HEK293 (cell line): ENCODE data around the gene FSIP1.

Experiments
- CTCF ChIA-PET: fragments of 350-600 bp; formaldehyde crosslinking; extraction: SDS; loops from one replicate; lab custom pipeline; 2021; ENCODE audit warnings: antibody characterized with exemption; lab: Yijun Ruan, JAX
- POLR2A ChIA-PET: fragments of 300-600 bp; formaldehyde crosslinking; extraction: SDS; loops from one replicate; lab custom pipeline; 2020; ENCODE audit warnings: antibody characterized with exemption, inconsistent platforms; lab: Yijun Ruan, JAX
- H3K27ac ChIP-seq: fragments of 200-500 bp; sonication (Bioruptor generic); 2 replicates; pipeline ENCODE4 v1.5.1; 2014; ENCODE audit warnings: low read depth, low read length, control low read depth, inconsistent platforms; ENCODE audit errors: extremely low read depth
- H3K36me3 ChIP-seq, 2 experiments: fragments of 200-500 bp in 1 of 2; sonication (Bioruptor generic) in 1 of 2; 1 replicate in 1 of 2; 2 replicates in 1 of 2; pipeline ENCODE4 v1.5.1; 2014 to 2017; ENCODE audit warnings: inconsistent platforms in 2 of 2, low read length in 2 of 2; ENCODE audit not compliant: control insufficient read depth in 2 of 2, insufficient read depth in 1 of 2
- H3K4me1 ChIP-seq: fragments of 200-500 bp; sonication (Bioruptor generic); 2 replicates; pipeline ENCODE4 v1.5.1; 2014; ENCODE audit warnings: mild to moderate bottlenecking, low read length, inconsistent platforms; ENCODE audit not compliant: control insufficient read depth, insufficient read depth
- H3K4me3 ChIP-seq: 2 replicates; pipeline ENCODE4 v1.5.1; 2011; ENCODE audit warnings: low read depth, mild to moderate bottlenecking, control low read depth, low read length, moderate library complexity
- H3K9me3 ChIP-seq: fragments of 200-500 bp; sonication (Bioruptor generic); 2 replicates; pipeline ENCODE4 v1.5.1; 2014; ENCODE audit warnings: low read depth, low read length, inconsistent platforms; ENCODE audit not compliant: control insufficient read depth, insufficient read depth
- BCL11B ChIP-seq: fragments of 450-650 bp; formaldehyde crosslinking; IDR thresholded peaks from 2 replicates; pipeline ENCODE4 v1.5.1; 2016; ENCODE audit warnings: low read depth, missing biosample characterization, missing genetic modification characterization
- FEZF1 ChIP-seq: fragments of 450-650 bp; formaldehyde crosslinking; IDR thresholded peaks from 2 replicates; pipeline ENCODE4 v1.5.1; 2016; ENCODE audit warnings: missing biosample characterization, missing genetic modification characterization
- MZF1 ChIP-seq: fragments of 450-650 bp; formaldehyde crosslinking; IDR thresholded peaks from 2 replicates; pipeline ENCODE4 v1.5.1; 2017; ENCODE audit warnings: missing biosample characterization, missing genetic modification characterization, borderline replicate concordance
- SP3 ChIP-seq: fragments of 450-650 bp; formaldehyde crosslinking; IDR thresholded peaks from 2 replicates; pipeline ENCODE4 v1.5.1; 2016; ENCODE audit warnings: missing biosample characterization, missing genetic modification characterization
- ZBTB48 ChIP-seq: fragments of 450-650 bp; formaldehyde crosslinking; IDR thresholded peaks from 2 replicates; pipeline ENCODE4 v1.5.1; 2016; ENCODE audit warnings: missing biosample characterization, missing genetic modification characterization
- ZFP41 ChIP-seq: fragments of 450-650 bp; formaldehyde crosslinking; IDR thresholded peaks from 2 replicates; pipeline ENCODE4 v1.5.1; 2016; ENCODE audit warnings: missing biosample characterization, missing genetic modification characterization, borderline replicate concordance
- ZNF140 ChIP-seq: fragments of 450-650 bp; formaldehyde crosslinking; IDR thresholded peaks from 2 replicates; pipeline ENCODE4 v1.5.1; 2016; ENCODE audit warnings: missing biosample characterization, missing genetic modification characterization
- ZNF16 ChIP-seq: fragments of 450-650 bp; formaldehyde crosslinking; IDR thresholded peaks from 2 replicates; pipeline ENCODE4 v1.5.1; 2016; ENCODE audit warnings: low read depth, missing biosample characterization, missing genetic modification characterization
- ZNF24 ChIP-seq: fragments of 450-650 bp; formaldehyde crosslinking; IDR thresholded peaks from 2 replicates; pipeline ENCODE4 v1.5.1; 2016; ENCODE audit warnings: missing biosample characterization, missing genetic modification characterization
- ZNF341 ChIP-seq: fragments of 450-650 bp; formaldehyde crosslinking; IDR thresholded peaks from 2 replicates; pipeline ENCODE4; 2016; ENCODE audit warnings: low read depth, missing biosample characterization, missing genetic modification characterization
- ZNF391 ChIP-seq: fragments of 450-650 bp; formaldehyde crosslinking; IDR thresholded peaks from 2 replicates; pipeline ENCODE4 v1.5.1; 2016; ENCODE audit warnings: low read depth, missing biosample characterization, missing genetic modification characterization, borderline replicate concordance
- ZNF600 ChIP-seq: fragments of 450-650 bp; formaldehyde crosslinking; IDR thresholded peaks from 2 replicates; pipeline ENCODE4 v1.5.1; 2016; ENCODE audit warnings: missing biosample characterization, missing genetic modification characterization
- ZNF610 ChIP-seq: fragments of 450-650 bp; formaldehyde crosslinking; IDR thresholded peaks from 2 replicates; pipeline ENCODE4 v1.5.1; 2016; ENCODE audit warnings: missing biosample characterization, missing genetic modification characterization, borderline replicate concordance
- ZNF621 ChIP-seq: fragments of 450-650 bp; formaldehyde crosslinking; IDR thresholded peaks from 2 replicates; pipeline ENCODE4 v1.5.1; 2017; ENCODE audit warnings: missing biosample characterization, missing genetic modification characterization
- ZNF624 ChIP-seq: fragments of 450-650 bp; formaldehyde crosslinking; IDR thresholded peaks from 2 replicates; pipeline ENCODE4 v1.5.1; 2017; ENCODE audit warnings: missing biosample characterization, missing genetic modification characterization
- ZNF658 ChIP-seq: fragments of 450-650 bp; formaldehyde crosslinking; IDR thresholded peaks from 2 replicates; pipeline ENCODE4; 2016; ENCODE audit warnings: missing biosample characterization, missing genetic modification characterization
- ZNF747 ChIP-seq: fragments of 450-650 bp; formaldehyde crosslinking; IDR thresholded peaks from 2 replicates; pipeline ENCODE4 v1.5.1; 2016; ENCODE audit warnings: missing biosample characterization, missing genetic modification characterization
- TF ChIP-seq, protein P1 (sequence below): fragments of 450-650 bp; formaldehyde crosslinking; IDR thresholded peaks from 2 replicates; pipeline ENCODE4 v1.5.1; 2016; ENCODE audit warnings: missing biosample characterization, missing genetic modification characterization, low read depth
- TF ChIP-seq, protein P2 (sequence below): fragments of 450-650 bp; formaldehyde crosslinking; optimal IDR thresholded peaks from 2 replicates; pipeline ENCODE3; 2016; ENCODE audit warnings: missing biosample characterization, mild to moderate bottlenecking, missing genetic modification characterization
- TF ChIP-seq, protein P3 (sequence below): fragments of 450-650 bp; formaldehyde crosslinking; conservative IDR thresholded peaks from 2 replicates; pipeline ENCODE4 v1.5.1; 2016; ENCODE audit warnings: low read depth, missing biosample characterization, missing genetic modification characterization
- TF ChIP-seq, protein P4 (sequence below): fragments of 450-650 bp; formaldehyde crosslinking; IDR thresholded peaks from 2 replicates; pipeline ENCODE4 v1.5.1; 2016; ENCODE audit warnings: missing biosample characterization, missing genetic modification characterization

FSIP1 gene

DNA sequence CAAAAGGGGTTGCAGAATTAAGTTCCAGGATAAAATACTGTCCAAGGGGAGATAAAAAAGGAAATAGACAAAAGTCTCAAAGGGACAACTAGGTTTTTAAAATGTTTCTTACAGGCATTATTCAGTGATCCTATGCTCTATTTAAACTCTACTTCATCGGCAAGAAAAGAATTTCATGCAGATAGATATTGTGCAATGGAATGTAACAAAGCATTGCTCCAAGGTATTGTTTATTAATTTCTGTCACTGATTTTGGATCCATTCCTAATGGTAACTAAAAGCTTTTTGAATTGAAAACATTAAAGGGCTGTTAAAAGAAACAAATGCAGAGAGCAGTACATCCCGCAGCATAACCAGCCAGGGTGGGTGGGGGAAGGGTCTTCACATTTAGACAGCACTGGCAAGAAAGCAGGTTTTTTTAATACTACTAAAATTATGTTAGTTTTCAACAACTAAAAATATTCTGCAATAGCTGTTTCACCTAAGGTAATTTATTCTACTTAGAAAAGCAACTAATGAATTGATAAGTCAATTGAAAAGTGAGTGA lies 118.9 kb downstream of the FSIP1 start (continued):
- TF ChIP-seq, protein P1, sequence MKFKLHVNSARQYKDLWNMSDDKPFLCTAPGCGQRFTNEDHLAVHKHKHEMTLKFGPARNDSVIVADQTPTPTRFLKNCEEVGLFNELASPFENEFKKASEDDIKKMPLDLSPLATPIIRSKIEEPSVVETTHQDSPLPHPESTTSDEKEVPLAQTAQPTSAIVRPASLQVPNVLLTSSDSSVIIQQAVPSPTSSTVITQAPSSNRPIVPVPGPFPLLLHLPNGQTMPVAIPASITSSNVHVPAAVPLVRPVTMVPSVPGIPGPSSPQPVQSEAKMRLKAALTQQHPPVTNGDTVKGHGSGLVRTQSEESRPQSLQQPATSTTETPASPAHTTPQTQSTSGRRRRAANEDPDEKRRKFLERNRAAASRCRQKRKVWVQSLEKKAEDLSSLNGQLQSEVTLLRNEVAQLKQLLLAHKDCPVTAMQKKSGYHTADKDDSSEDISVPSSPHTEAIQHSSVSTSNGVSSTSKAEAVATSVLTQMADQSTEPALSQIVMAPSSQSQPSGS (tag by site-specific recombination): no peak
- no peak for TF ChIP-seq ZNF341 (tag by site-specific recombination)
- no peak for TF ChIP-seq ZNF658 (tag by site-specific recombination)
- TF ChIP-seq ZNF747 (tag by site-specific recombination): no peak
- TF ChIP-seq ZNF391 (tag by site-specific recombination): no peak
- TF ChIP-seq, all 188 proteins: peak for 0

DNA sequence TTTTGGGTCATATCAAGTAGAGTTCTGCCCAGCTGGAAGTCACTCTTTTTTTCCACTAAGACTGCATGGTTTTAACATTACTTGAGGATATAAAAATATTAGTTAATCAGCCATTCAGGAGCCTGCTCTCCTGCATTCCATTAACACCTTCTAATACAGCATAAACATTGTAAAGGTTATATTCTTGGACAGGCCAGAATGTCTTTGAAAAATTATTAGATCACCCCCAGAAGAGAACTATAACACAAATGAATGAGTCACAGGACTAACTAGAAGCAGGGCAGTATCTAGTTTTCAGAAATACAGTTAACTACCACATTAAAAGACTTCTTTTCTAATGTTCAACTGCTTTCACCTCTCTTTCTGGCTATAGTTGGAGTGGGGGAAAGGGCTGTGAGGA lies 120.9 kb downstream of the FSIP1 start:
- TF ChIP-seq ZFP41 (tag by site-specific recombination): no peak
- no peak for TF ChIP-seq ZNF16
- no peak for TF ChIP-seq ZNF610
- no peak for TF ChIP-seq ZNF140
- TF ChIP-seq, protein P2, sequence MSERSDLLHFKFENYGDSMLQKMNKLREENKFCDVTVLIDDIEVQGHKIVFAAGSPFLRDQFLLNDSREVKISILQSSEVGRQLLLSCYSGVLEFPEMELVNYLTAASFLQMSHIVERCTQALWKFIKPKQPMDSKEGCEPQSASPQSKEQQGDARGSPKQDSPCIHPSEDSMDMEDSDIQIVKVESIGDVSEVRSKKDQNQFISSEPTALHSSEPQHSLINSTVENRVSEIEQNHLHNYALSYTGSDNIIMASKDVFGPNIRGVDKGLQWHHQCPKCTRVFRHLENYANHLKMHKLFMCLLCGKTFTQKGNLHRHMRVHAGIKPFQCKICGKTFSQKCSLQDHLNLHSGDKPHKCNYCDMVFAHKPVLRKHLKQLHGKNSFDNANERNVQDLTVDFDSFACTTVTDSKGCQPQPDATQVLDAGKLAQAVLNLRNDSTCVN (tag by site-specific recombination): no peak
- TF ChIP-seq, all 188 proteins: peak for 0
- CTCF ChIA-PET: no interaction called here

DNA sequence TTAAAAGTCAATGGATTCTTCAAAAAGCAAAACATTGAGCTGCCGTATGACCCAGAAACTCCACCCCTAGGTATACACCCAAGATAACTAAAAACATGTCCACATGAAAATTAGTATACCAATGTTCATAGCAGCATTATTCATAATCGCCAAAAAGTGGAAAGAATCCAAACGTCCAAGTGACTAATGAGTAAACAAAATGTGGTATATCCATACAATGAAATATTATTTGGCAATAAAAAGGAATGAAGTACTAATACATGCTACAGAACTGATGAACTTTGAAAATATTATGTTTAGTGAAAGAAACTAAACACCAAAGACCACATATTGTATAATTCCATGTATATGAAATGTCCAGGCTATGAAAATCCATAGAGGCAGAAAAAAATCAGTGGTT lies 123.9 kb downstream of the FSIP1 start:
- TF ChIP-seq BCL11B (tag by site-specific recombination) (no peak), ZNF600 (tag by site-specific recombination) (no peak), ZBTB48 (tag by site-specific recombination) (no peak), FEZF1 (tag by site-specific recombination) (no peak), MZF1 (tag by site-specific recombination) (no peak), ZNF624 (tag by site-specific recombination) (no peak), ZNF621 (tag by site-specific recombination) (no peak), SP3 (tag by site-specific recombination) (no peak), ZNF24 (no peak)
- TF ChIP-seq, protein P3, sequence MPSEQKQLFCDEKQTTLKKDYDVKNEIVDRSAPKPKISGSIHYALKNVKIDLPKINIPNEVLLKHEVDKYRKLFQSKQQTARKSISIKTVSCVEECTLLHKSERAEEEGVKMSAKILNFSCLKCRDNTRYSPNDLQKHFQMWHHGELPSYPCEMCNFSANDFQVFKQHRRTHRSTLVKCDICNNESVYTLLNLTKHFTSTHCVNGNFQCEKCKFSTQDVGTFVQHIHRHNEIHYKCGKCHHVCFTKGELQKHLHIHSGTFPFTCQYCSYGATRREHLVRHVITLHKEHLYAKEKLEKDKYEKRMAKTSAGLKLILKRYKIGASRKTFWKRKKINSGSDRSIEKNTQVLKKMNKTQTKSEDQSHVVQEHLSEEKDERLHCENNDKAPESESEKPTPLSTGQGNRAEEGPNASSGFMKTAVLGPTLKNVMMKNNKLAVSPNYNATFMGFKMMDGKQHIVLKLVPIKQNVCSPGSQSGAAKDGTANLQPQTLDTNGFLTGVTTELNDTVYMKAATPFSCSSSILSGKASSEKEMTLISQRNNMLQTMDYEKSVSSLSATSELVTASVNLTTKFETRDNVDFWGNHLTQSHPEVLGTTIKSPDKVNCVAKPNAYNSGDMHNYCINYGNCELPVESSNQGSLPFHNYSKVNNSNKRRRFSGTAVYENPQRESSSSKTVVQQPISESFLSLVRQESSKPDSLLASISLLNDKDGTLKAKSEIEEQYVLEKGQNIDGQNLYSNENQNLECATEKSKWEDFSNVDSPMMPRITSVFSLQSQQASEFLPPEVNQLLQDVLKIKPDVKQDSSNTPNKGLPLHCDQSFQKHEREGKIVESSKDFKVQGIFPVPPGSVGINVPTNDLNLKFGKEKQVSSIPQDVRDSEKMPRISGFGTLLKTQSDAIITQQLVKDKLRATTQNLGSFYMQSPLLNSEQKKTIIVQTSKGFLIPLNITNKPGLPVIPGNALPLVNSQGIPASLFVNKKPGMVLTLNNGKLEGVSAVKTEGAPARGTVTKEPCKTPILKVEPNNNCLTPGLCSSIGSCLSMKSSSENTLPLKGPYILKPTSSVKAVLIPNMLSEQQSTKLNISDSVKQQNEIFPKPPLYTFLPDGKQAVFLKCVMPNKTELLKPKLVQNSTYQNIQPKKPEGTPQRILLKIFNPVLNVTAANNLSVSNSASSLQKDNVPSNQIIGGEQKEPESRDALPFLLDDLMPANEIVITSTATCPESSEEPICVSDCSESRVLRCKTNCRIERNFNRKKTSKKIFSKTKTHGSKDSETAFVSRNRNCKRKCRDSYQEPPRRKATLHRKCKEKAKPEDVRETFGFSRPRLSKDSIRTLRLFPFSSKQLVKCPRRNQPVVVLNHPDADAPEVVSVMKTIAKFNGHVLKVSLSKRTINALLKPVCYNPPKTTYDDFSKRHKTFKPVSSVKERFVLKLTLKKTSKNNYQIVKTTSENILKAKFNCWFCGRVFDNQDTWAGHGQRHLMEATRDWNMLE (tag by site-specific recombination): no peak
- TF ChIP-seq, protein P4, sequence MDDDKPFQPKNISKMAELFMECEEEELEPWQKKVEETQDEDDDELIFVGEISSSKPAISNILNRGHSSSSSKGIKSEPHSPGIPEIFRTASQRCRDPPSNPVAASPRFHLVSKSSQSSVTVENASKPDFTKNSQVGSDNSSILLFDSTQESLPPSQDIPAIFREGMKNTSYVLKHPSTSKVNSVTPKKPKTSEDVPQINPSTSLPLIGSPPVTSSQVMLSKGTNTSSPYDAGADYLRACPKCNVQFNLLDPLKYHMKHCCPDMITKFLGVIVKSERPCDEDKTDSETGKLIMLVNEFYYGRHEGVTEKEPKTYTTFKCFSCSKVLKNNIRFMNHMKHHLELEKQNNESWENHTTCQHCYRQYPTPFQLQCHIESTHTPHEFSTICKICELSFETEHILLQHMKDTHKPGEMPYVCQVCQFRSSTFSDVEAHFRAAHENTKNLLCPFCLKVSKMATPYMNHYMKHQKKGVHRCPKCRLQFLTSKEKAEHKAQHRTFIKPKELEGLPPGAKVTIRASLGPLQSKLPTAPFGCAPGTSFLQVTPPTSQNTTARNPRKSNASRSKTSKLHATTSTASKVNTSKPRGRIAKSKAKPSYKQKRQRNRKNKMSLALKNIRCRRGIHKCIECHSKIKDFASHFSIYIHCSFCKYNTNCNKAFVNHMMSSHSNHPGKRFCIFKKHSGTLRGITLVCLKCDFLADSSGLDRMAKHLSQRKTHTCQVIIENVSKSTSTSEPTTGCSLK (tag by site-specific recombination): no peak
- TF ChIP-seq, all 188 proteins: peak for 0
- ChIA-PET CTCF (no interaction called here), POLR2A (no interaction called here)
- no peaks in the 10 kb centered on the region for H3K4me1 ChIP-seq
- H3K36me3 ChIP-seq: no peaks in the 10 kb centered on the region
- H3K27ac ChIP-seq: no peak overlapping the region
- no peak overlapping the region for H3K4me3 ChIP-seq
- H3K9me3 ChIP-seq: no peaks in the 10 kb centered on the region

More for the DNA sequence above, 120.9 kb downstream of the FSIP1 start:
- Histone ChIP-seq H3K9me3 (no peaks in the 10 kb centered on the region), H3K36me3 (no peaks in the 10 kb centered on the region), H3K4me3 (no peak overlapping the region), H3K27ac (no peak overlapping the region), H3K4me1 (no peaks in the 10 kb centered on the region)
- POLR2A ChIA-PET: no interaction called here
